Lower leg skin (tissue), 3 donors: Measurements from ENCODE around the gene VGLL2.

Experiments used
- CTCF ChIP-seq, 3 donors: fragments of 450-650 bp; IDR thresholded peaks; one replicate each; pipeline ENCODE4 v1.5.1; 2016; ENCODE audit warnings: antibody characterized with exemption in 3 of 3, mild to moderate bottlenecking in 3 of 3, moderate library complexity in 2 of 3
- POLR2A ChIP-seq, 2 donors: fragments of 450-650 bp; IDR thresholded peaks; one replicate each; pipeline ENCODE4 v1.6.1; 2016 to 2017; ENCODE audit warnings: antibody characterized with exemption in 2 of 2, mild to moderate bottlenecking in 1 of 2, moderate library complexity in 1 of 2

- TF ChIP-seq CTCF (IDR thresholded peaks at IDR 0.05) (no peak), POLR2A (IDR thresholded peaks at IDR 0.05) (no peak)
Measured at GRCh38 chr6:117267766-117268534, 2.6 kb downstream of the VGLL2 start.
